ENCODE data around the gene RAB5B. TPM values are rescaled to one million over a fixed set of nuclear protein-coding genes. Genes with fewer than 3 reads are reported as not detected.

Gene RAB5B
- total and polyA plus RNA-seq, 11 donors, result 57.5 to 135 (median 112) TPM

DNA sequence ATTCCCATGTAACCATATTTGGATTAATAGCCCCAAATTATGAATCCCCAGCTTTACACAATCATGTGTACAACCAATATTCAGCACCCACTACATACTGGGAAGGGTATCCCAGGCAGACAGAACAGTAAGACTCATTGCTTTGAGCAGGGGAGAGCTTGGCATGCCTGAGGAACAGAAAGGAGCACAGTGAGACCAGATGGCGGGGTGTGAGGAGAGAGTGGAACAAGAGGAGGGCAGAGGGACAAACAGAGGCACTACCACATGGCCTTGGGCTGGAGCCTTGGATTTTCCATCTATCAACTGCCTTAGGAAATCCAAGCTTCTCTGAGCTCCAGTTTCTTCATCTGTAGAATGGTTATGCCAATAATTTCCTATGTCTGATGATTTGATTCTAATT is 39.1 kb upstream of the RAB5B start:
- TF ChIP-seq POLR2A (IDR thresholded peaks at IDR 0.05), result no peak
- TF ChIP-seq, protein P1, sequence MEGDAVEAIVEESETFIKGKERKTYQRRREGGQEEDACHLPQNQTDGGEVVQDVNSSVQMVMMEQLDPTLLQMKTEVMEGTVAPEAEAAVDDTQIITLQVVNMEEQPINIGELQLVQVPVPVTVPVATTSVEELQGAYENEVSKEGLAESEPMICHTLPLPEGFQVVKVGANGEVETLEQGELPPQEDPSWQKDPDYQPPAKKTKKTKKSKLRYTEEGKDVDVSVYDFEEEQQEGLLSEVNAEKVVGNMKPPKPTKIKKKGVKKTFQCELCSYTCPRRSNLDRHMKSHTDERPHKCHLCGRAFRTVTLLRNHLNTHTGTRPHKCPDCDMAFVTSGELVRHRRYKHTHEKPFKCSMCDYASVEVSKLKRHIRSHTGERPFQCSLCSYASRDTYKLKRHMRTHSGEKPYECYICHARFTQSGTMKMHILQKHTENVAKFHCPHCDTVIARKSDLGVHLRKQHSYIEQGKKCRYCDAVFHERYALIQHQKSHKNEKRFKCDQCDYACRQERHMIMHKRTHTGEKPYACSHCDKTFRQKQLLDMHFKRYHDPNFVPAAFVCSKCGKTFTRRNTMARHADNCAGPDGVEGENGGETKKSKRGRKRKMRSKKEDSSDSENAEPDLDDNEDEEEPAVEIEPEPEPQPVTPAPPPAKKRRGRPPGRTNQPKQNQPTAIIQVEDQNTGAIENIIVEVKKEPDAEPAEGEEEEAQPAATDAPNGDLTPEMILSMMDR (IDR thresholded peaks at IDR 0.05), result no peak
- no peak overlapping the region for H3K4me3 ChIP-seq
- DNase-seq (no peak), ATAC-seq (no peak)
- H3K36me3 ChIP-seq, result peaks cover 0 to 23% (median 0%) of the 10 kb centered on the region in 9 donors
- WGBS, 4 donors, result 94 to 100% (median 100%) methylated on average over 1 of the region's 1 CpG
- H3K27ac ChIP-seq, result peak overlapping the region in 1 of 12 donors; percentile 7
- H3K27me3 ChIP-seq, result no peaks in the 10 kb centered on the region
- H3K9me3 ChIP-seq, result no peaks in the 10 kb centered on the region
- H3K4me1 ChIP-seq, result peaks cover 0 to 44% (median 21%) of the 10 kb centered on the region in 12 donors
- intact Hi-C loops (cut with DNase I), result loop anchor here in 6 of 10 donors (5.0 kb wide), 5 partner anchors 33 to 197 kb away; partner anchors contain the start of genes CDK2 (in 2 of the 6), PMEL (in 2 of the 6), ORMDL2 (in 1 of the 6) and RAB5B (in 1 of the 6)

DNA sequence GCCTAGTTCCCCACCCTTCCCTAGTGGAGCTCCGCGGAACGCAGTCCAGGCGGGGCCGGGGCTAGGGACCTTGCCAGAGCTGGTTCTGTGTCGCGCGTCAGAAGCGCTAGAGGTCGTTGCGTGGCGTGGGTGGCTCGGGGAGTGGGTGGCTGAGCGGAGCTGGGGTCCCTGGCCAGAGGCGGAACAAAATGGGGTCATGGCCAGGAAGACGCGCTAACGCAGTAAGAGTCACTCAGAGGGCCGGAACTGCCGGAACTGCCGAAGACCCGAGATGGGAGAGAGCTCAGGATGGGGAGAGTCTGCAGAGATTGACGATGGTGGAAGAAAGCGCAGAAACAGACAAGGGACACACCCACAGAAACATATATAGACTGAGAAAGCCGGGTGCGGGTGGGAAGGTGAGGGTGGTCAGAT is 38.1 kb upstream of the RAB5B start:
- peak overlapping the region in 9 of 12 donors; percentile 27 to 73 (median 60) for H3K27ac ChIP-seq
- H3K36me3 ChIP-seq, result peaks cover 0 to 27% (median 0%) of the 10 kb centered on the region in 9 donors
- no peaks in the 10 kb centered on the region for H3K9me3 ChIP-seq
- DNase-seq, result peak in 4 of 5 donors; percentile 49 to 65 (median 58)
- ATAC-seq, result peak in 2 of 4 donors; percentile 38 to 47
- intact Hi-C loops (cut with DNase I), result loop anchor here in 3 of 10 donors (5.0 kb wide), 3 partner anchors 103 to 198 kb away; partner anchors contain the start of genes ORMDL2 (in 1 of the 3) and SARNP (in 1 of the 3)
- no peak for TF ChIP-seq POLR2A (IDR thresholded peaks at IDR 0.05)
- TF ChIP-seq, protein P1 (IDR thresholded peaks at IDR 0.05), result peak in 2 of 12 donors; percentile 11 to 29
- peak overlapping the region in 10 of 12 donors; percentile 10 to 46 (median 31) for H3K4me3 ChIP-seq
- 34 to 57% (median 49%) methylated on average over 24 to 26 of the region's 26 CpGs for WGBS, 4 donors
- H3K27me3 ChIP-seq, result no peaks in the 10 kb centered on the region
- H3K4me1 ChIP-seq, result peaks cover 0 to 42% (median 18%) of the 10 kb centered on the region in 12 donors

DNA sequence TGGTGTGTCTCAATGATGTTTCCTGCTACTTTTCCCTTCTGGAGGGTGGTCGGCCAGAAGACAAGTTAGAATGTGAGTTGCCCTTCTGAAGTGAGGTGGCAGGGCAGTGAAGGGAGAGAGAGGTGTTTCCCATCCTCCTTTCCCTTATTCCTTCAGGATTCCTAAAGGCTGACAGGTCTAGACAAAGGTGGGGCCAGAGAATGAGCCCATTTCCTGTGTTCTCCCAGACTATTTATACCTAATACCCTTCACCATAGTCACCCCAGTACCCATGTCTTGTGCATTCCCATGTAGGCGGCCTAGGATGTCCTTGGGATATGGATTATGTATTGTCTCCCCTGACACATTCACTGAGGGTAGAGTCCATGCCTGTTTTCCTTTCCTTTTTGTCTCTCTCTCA is 35.9 kb upstream of the RAB5B start:
- TF ChIP-seq, protein P1 (IDR thresholded peaks at IDR 0.05), result no peak
- TF ChIP-seq POLR2A (IDR thresholded peaks at IDR 0.05), result no peak
- WGBS, 4 donors, result 82 to 94% (median 83%) methylated on average over 2 of the region's 2 CpGs

DNA sequence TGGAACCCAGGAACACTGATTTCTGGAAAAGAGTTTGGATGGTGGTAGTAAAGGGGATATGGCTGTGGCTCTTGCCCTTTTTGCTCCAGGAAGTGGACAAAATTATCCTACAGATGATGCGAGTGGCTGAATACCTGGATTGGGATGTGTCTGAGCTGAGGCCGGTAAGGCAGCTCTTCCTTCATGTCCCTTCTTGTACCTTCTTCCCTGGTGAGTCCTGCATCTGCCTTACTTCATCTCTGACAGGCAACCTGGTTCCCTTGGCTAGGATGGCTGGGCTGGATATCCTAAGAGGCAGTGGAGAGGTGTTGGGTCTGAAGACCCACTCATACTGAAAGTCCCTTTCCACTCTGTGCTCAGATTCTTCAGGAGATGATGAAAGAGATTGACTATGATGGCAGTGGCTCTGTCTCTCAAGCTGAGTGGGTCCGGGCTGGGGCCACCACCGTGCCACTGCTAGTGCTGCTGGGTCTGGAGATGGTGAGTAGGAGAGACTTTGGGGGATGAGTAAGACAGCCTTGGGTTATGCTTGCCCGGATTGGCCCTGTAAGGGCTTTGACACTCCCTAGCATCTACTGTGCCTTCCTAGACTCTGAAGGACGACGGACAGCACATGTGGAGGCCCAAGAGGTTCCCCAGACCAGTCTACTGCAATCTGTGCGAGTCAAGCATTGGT is 34.9 kb upstream of the RAB5B start:
- DNase-seq (no peak), ATAC-seq (no peak)
- 89 to 97% (median 95%) methylated on average over 8 of the region's 8 CpGs for WGBS, 4 donors
- Histone ChIP-seq H3K4me1 (peaks cover 0 to 20% (median 8%) of the 10 kb centered on the region in 12 donors), H3K27ac (no peak overlapping the region), H3K4me3 (no peak overlapping the region), H3K9me3 (no peaks in the 10 kb centered on the region), H3K36me3 (peaks cover 0 to 59% (median 2%) of the 10 kb centered on the region in 9 donors), H3K27me3 (no peaks in the 10 kb centered on the region)
- intact Hi-C loops (cut with DNase I), result loop anchor here in 3 of 10 donors (5.0 kb wide), 3 partner anchors 107 to 202 kb away; partner anchors contain the start of genes ORMDL2 (in 1 of the 3) and SARNP (in 1 of the 3)
- TF ChIP-seq, protein P1 (IDR thresholded peaks at IDR 0.05), result no peak
- no peak for TF ChIP-seq POLR2A (IDR thresholded peaks at IDR 0.05)

More for the DNA sequence above, 35.9 kb upstream of the RAB5B start:
- Histone ChIP-seq H3K9me3 (no peaks in the 10 kb centered on the region), H3K27ac (no peak overlapping the region), H3K4me1 (peaks cover 0 to 30% (median 8%) of the 10 kb centered on the region in 12 donors), H3K4me3 (no peak overlapping the region), H3K27me3 (no peaks in the 10 kb centered on the region), H3K36me3 (peaks cover 0 to 49% (median 0%) of the 10 kb centered on the region in 9 donors)
- no peak for DNase-seq
- intact Hi-C loops (cut with DNase I), result loop anchor here in 3 of 10 donors (5.0 kb wide), 3 partner anchors 106 to 201 kb away; partner anchors contain the start of genes ORMDL2 (in 1 of the 3) and SARNP (in 1 of the 3)
- no peak for ATAC-seq
